NCI-H2227 (cell line): ENCODE data around the gene RNF145.

ENCODE experiments used
- DNase-seq: peaks from one replicate; lab custom pipeline; 2025; ENCODE audit not compliant: unreplicated experiment; lab: John Stamatoyannopoulos, UW

RNF145 gene

DNA sequence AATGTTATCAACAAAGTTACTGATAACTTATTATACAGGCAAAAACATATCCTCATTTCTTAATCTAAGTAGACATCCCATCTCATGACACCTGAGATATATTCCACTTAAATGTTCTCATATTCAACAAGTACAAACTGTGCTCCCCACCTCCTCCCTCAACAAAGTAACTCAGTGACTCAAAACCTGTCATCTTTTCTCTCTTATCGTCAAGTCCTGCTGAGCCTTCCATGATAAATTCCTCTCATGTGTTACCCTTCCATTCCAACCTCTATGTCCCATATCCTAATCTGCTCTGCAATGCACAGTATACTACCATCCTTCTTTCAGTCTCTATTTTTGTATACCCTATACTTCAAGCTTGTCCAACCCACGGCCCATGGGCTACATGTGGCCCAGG lies 13.6 kb downstream of the RNF145 start:
- DNase-seq: no peak

DNA sequence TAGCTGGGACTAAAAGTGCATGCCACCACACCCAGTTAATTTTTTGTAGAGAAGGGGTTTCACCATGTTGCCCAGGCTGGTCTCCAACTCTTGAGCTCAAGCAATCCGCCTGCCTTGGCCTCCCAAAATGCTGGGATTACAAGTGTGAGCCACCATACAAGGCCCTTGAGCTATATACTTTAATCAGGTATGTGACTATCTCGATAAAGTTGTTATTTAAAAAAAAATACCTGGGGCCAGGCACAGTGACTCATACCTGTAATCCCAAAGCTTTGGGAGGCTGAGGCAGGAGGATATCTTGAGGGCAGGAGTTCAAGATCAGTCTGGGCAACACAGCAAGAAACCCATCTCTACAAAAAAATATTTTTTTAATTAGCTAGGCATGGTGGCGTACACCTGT lies 19.2 kb downstream of the RNF145 start:
- DNase-seq: no peak

DNA sequence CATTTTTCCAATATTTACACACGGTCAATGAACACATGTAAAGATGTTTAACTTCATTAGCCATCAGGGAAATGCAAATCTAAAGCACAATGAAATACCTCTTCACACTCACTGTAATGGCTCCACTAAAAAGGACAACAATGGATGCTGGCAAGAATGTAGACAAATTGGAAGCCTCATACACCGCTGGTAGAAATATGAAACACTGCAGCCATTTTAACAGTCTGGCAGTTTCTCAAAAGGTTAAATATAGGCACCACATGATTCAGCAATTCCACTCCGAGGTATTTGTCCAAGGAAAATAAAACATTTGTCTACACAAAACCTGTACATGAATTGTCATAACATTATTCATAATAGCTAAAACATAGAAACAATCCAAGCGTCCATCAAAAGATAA lies 20.0 kb downstream of the RNF145 start:
- DNase-seq: no peak

DNA sequence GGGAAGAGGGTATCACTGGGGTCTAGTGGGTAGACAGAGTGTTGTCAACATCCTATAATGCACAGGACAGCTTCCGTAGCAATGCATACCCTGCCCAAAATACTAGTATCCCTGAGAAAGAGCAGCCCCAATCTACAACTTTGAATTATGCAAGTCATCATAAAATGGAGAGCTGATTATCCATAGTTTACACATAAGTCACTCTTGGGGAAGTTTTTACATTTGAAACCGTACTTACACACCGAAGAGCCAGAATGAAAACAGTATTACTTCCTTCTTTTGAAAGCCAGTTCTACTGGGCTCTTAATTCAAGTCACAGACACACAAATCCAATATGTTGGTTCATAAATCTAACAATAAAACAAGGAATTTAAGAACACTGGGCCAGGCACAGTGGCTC lies 21.6 kb downstream of the RNF145 start:
- no peak for DNase-seq

DNA sequence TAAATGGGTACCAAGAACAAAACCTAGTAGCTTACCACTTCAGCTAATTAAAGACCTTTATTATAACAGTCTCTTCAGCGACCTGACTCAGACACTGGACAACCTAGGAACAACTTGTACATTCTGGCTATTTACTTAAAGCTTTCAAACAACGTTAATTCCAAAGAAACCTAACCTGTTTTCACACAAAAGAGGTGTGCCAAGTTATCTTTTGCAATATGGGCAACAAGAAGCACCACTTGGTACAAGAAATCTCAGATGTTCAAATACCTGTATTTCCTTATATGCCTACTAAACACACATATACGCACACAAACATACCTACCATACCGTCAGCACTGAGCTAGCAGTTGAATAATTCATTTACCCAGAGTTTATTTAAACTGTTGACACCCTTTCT lies 23.0 kb downstream of the RNF145 start:
- no peak for DNase-seq

DNA sequence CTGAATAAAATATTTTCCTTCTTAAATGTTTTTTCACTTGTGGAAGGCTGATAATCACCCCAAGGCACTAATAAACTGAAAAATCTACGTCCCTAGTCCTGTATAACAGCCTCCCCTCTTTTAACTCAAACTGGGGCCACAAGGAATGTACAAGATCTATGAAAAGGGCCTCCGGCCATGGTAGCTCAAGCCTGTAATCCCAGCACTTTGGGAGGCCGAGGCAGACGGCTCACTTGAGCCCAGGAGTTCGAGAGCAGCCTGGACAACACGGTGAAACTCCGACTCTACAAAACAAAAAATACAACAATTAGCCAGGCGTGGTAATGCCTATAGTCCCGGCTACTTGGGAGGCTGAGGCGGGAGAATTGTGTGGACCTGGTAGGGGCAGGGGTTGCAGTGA lies 23.6 kb downstream of the RNF145 start:
- no peak for DNase-seq

DNA sequence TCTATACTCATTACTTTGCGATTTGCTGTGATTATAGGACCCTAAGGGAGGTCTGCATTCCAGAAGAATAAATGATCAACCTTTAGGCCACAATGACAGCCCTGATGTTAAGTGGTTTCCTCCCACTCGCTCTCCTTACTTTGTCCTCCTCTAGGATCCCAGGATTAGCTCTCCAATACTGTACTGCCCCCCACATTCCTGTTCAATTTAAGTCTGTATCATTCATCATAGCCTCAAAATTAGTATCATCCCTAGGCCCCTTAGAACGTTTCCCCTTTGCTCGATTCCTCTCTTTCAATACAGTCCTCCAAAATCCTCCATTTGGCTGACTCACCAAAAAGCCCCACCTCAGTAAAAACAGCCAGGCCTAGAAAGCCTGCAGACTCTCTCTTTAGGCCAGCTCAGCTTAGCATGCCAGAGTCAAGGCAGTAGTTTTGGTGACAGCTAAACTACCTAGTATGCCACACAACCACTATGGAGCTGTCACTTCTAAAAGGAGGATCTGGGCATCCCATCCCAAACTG lies 24.4 kb downstream of the RNF145 start:
- no peak for DNase-seq

DNA sequence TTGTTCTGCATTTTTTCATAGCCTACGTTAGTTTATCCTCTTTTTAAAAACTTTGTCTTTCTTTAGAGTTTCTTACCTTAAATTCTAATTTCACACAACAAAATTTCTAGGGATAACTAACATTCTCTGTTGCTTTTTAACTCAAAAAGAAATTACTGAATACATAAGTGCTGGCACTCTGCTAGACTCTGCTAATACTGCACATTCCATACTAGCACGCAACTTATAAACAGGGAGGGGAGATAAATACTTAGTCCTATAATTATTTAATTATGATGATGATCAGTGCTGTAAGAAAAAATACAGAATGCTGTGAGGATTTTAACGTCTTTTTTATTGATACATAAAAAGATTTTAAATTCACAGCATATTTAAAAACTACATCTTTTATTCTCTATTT lies 25.1 kb downstream of the RNF145 start:
- no peak for DNase-seq

DNA sequence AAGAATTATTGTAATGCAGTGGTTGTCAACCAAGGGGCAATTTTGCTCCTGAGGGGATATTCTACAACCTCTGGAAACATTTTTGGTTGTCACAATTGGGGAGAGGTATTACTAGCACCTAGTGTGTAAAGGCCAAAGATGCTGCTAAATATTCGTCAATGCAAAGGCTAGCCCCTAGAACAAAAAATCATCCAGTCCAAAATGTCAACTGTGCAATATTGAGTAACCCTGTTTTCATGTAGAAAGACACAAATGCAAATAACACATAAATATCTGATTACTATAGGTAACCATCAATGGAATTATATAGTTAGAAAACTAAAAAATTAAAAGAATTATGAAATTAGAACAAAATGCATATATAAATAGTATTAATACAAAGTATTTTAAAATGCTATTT lies 26.1 kb downstream of the RNF145 start:
- no peak for DNase-seq

DNA sequence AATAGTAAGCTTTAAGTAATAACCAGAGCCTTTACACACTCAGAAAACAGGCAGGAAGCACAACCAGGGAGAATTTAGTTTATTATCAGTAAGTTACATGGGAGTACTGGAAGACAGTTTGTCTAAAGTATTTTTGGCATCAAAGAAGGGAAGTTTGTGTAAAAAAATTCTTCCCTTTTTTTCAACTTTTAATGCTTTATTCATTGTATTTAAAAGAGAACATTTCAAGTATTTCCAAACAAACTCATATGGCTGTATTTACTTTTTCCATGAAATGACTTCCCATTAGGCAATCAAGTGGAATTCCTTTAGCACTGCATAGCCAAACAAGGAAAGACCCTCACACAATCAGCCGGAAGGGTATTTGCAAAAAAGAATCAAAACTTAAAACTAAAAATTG lies 26.7 kb downstream of the RNF145 start:
- no peak for DNase-seq

DNA sequence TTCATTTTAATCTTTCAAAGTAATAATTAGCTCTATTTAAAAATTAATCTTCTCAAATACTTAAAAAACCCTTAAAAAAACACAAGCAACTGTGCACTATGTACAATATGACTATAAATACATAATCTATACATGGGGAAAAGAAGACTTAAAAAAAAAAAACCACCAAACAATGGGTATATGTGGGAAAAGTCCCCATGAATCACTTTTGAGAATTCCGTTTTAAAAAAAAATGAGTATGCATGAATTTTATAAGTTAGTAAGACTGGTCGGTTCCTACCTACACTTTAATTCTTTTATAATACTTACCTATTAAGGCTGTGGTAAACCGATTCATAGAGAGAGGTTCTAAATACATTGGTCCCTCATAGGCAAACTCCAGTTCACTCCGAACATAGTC lies 27.7 kb downstream of the RNF145 start:
- DNase-seq: no peak

DNA sequence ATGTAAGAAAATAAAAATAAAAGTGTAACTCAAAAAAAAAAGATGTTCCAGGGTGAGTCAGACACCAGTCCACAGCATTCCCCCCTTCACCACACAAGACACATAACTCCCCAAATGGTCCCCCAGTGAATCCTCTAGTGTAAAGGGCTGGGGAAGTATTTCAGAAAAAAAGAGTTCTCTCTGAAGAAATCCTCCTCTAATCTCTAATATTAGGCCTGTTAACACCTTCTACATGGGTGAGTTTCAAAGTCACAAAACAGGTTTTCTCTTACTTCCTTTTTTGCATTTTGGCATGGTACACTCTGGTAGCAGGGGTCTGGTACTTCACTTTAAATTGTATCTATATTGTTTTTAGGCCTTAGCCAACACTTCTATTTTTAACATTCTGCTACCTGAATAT lies 28.2 kb downstream of the RNF145 start:
- no peak for DNase-seq

DNA sequence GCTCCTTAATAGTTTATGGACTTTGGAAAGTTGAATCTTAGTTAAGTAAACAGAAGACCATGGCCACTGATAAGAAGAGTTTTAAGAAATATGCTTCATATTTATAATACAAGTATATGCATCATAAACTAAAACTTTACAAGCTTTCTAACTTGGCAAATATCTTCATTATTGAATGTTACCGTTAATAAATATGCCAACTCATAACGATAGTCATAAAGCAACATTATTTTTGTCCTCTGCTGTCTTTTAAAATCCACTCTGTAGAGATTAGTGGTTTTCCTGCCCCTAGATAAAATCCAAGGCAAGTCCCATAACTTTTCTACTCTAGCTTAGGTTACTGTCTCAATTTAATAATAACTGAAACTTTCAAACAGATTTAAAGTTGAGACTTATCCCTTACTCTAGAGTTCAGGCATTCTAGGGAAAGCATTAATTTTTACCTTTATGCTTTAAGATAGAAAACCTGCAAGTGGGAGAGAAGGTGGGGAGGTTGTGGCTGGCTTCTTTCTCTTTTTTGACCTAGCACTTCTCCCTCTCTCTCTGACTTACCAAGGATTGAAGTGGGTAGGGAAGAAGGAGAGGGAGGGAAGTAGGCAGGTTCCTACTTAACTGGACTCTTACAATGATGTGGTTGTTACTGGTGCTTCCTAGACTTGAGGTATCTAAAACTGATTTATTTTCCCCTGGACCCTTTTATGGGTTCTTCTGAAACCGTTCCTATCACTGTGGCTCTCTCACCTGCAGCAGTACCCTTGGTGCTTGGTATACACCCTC lies 29.6 kb downstream of the RNF145 start:
- no peak for DNase-seq

DNA sequence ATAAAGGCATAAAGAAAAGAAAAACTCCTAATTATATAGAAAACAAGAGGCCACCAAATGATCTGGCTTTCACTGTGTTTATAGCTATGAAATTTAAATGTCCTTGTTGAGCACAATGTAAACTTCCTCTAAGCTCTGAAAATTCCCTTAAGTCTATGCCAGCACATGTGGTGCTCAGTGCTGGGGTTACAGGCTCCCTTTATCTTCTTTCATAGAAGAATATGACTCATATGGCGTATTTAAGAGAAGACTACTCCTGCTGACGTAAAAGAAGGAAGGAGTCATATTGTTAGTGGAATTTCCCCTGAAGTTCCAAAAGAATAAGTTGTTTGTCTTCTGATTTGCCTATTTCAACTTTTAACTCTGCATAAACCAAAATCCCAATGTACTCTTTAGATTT lies 30.4 kb downstream of the RNF145 start:
- no peak for DNase-seq

DNA sequence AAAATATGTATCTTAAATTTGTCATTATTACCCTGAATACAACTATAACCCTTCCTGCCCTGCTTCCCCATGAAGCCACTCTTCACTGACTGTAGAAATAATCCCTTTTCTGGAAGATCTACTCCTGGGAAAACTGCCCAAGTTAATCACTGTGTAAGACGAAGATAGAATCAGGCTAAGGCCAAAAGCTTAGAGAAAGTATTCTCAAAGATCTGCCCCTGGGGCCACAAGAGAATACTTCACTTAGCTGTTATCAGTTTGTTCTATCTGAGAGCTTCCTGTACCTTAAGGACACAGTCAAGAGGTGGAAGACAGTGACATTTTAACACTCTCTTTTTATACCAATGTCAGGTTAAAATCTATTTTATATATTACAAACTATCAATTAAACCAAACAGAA lies 33.8 kb downstream of the RNF145 start:
- DNase-seq: no peak

DNA sequence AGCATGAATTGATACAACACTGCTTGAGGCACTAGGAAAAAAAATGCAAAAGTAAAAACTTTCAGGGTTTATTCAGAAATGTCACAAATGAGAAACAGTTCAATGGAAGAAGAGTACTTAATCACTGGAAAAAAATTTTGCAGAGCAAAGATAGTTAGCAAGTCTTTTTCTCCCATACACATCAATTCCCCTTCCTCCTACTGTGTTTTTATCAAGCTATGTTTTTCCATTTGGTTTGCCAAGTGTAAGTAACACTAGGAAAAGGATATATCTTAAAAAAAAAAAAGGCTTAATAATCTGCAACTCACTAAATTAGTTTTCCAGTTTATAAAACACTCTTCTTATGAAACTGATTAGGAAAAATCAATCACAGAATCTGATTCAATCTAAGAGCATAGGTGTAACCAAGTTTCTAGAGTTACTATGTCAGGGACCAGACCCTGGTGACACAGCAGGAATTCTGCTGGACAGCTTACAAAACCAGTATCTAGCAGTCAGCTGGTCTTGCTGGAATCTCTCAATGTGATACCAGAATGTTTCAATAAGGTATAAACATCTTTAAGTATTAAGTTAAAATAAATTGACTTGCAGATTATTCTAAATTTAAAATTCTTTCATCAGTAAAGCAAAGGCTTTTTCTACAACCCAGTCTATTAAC lies 34.7 kb downstream of the RNF145 start:
- no peak for DNase-seq

DNA sequence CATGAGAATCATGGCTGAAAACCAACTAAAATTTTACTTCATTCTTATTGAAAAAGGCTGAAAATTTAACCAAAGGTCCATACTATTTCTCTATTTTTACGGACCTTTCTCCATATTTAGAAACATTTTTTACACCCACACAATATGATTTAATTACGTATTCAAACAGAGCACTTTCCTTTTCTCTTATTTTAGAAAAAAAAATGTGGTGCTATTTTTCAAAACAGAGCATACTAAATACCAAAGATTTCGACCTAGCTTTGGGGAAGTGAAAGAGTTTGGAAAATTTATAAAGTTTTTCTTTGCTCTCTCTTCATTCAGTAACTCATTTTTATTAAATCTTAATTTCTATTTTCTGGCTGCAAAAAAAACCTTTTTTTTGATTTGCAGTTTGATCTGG lies 38.1 kb downstream of the RNF145 start:
- no peak for DNase-seq

DNA sequence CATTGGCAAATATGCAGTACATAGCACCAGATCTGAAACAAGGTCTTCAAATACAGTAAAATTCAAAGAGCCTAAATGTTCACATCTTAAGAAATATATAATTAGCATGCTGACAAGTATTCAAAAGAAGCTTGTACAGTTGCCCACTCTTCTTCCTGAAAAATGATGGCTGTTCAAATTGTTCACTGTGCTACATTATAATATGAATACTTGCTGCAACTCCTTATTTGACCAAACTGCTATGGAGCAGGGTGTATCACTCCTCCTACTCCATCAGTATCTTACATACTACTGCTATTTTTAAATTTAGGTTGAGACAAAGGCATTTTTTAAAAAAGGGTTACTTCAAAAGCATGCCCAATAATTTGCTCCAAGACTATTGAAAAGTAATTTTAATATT lies 39.3 kb downstream of the RNF145 start:
- no peak for DNase-seq

DNA sequence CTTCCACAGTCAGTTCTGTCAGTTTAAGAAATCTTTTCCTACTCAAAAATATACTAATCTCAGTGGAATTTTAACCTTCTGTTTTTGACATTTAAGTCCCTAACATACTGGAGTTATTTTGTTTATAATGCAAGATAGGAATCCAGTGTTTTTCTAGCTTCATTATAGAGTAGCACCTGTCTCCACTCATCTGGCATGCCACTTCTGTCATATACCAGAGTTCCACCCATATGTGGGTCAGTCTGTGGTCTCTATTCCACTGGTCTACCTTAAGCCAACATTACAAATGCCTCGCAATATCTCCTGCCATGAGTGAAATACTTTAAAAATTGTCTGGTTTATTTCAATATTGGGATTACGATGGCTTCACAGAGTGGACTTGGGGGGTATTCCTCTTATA lies 42.9 kb downstream of the RNF145 start:
- DNase-seq: no peak

DNA sequence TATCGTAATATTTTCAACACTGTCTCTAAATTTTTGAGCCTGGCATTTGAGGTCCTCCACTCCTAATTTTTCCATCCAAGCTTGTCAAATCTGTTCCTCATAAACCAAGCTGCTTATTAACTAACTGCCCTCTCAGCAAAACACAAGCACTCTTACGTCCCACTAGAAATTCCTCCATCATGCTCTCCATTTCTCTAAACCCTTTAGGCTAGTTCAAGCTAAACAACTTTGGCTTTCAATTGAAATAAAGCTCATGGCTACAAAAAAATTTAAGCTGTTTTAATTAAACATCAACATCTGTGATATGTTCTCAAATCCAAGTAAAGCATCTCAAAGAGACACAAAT lies 45.7 kb downstream of the RNF145 start:
- no peak for DNase-seq

DNA sequence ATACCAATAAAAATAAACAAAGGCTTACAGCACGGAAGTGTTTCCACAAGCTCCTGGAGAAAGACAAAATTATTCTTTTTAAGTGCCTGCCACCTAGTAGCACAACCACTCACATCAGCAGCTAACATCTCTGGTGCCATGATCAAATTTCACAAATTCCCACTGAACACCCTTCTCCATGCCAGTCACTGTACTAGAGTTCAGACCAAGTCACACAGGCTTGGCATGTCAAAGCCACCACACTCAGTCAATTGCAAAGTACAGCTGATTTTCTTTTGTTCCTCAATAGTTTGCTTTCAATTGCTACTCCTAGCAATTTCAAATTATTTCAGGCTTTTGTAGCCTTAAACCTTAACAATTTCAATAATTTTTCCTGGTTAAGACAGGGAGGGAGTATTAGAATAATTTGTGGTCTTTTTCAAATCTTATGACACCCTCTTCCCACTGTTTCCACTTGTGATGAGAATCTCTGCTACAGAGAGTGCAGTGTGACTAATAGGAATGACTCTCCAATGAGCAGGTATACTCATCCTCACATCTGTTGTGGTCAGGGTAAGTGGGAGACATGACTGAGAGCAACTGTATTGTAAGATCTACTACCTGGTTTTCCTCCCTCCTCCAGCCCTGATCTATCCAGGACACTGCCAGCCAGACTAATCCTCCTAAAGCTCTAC lies 46.2 kb downstream of the RNF145 start:
- no peak for DNase-seq
